GM12874 (cell line): ENCODE data around the gene HSPB9.

Experiments used
- CTCF ChIP-seq: IDR thresholded peaks from 2 replicates; pipeline ENCODE4 v1.5.1; 2011; ENCODE audit warnings: low read depth, mild to moderate bottlenecking, control low read depth, low read length, moderate library complexity; ENCODE audit not compliant: insufficient read depth

HSPB9 gene

GRCh38 chr17:42104264-42104663 is 18.3 kb upstream of the HSPB9 start:
- no peak for TF ChIP-seq CTCF

- no peak for TF ChIP-seq CTCF
These were observed 16.6 kb upstream of the HSPB9 start for GRCh38 chr17:42106009-42106408.

DNA sequence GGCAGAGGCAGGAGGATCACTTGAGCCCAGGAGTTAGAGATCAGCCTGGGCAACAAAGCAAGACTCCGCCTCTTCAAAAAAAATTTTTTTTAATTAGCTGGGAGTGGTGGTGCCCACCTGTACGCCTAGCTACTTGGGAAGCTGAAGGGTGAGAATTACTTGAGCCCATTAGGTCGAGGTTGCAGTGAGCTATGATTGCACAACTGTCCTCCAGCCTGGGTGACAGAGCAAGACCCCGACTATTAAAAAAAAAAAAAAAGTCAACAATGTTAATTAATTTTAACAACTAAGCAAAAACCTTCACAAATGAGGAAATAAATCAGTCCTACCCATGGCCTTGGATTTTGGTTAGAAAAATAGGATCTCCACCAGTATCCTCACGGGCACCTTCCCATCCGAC is 15.5 kb upstream of the HSPB9 start:
- TF ChIP-seq CTCF: no peak

DNA sequence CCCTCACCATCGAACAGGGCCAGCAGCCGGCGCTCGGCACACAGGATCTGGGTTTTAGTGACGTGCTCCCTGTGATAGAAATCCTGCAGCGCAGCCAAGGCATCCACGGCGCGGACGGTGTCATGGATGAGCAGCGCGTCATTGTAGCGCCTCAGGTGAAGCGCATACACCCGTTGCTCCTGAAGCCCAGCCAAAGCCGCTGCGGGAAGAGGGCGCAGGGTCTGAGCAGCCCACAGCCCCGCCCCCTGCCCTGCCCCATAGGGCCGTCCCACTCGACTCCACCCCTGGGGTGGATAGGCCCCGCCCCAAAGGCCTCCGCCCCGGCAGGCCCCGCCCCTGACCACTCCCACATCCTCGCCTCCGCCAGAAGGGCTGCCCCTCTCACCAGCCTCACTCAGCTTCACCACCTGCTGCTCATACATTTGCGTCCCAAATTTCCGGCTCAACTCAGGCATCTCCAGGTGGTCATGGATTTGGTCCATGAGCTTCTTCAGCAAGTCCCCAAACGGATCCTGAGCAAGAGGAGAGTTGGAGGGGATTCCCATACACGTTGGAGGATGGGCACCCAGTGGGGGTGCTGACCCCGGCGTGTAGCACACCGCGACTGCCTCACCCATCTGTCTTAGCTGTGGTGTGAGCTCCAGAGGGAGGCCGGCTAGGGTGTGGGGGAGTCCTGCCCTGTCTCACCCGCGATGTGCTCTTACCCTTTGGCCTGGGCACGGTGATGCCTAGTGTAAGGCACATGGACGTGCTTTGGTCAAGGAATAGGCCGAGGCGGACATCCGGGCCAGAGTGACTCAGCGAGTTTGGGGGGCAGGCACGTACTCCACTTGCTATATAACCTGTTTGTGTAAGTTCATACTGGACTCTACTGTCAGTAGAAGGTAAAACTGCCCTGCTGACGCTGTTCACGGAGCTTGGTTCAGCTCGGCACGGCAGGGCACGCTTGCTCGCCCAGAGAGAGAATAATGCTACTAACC is 14.7 kb upstream of the HSPB9 start:
- TF ChIP-seq CTCF: no peak

GRCh38 chr17:42109086-42109485 is 13.5 kb upstream of the HSPB9 start:
- TF ChIP-seq CTCF: no peak

DNA sequence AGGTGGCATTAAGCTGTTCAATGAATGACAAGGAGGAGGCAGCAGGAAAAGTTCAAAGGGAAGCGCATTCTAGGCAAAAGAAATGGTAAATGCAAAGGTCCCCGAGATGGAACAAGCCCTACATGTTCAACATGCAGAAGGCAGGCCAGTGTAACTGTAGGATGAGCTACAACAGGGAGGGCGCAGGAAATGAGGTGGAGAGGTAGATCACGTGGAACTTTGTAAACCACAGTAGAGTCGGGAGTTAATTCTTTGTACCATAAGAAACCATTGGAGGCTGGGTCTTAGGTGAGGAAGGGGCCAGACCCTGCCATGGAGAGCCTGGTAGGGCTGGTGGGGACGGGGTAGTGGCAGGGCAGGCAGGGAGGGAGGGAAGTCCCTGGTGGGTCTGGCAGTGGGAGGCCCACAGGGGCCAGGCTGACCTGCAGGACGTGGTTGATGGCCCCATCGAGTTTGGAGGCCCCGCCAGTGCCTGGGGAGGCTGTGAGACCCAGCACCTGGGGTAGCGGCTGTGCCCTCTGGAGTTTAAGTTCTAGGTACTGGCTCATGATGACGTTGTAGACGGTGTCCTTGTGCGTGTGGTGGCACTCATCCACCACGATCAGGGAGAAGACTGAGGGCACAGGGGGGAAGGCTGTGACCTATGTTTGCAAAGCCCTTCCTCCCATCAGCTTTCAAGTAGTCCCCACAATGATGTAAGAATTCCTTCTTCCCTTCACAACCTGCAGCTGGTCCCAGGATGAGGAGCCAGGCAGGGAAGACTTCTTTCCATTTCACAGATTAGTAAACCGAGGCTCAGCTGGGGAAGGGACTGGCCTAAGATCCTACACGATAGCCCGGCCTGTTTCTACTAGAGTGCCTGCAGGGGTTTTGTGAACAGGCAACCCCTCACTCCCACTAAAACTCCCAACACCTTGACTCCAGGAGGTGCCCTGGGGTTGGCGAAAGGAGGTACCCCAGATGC is 12.0 kb upstream of the HSPB9 start:
- TF ChIP-seq CTCF: no peak

GRCh38 chr17:42111265-42111636 is 11.4 kb upstream of the HSPB9 start:
- TF ChIP-seq CTCF: no peak
